Suprapubic skin (tissue), 4 donors: Measurements from ENCODE around the gene QKI. TPM values are rescaled to one million over a fixed set of nuclear protein-coding genes. Genes with fewer than 3 reads are reported as not detected.

ENCODE experiments used
- DNase-seq, 2 donors: peaks; one replicate each; pipeline ENCODE4 v3.0.0-alpha.2; 2019; ENCODE audit warnings: low spot score in 2 of 2
- H3K27ac ChIP-seq: fragments of 200-600 bp; sonication (generic); one replicate; pipeline ENCODE4 v1.5.1; 2019
- H3K27me3 ChIP-seq: fragments of 200-600 bp; sonication (generic); one replicate; pipeline ENCODE4 v1.5.1; 2019
- H3K36me3 ChIP-seq: fragments of 200-600 bp; sonication (generic); one replicate; pipeline ENCODE4 v1.5.1; 2019
- H3K4me1 ChIP-seq: fragments of 200-600 bp; sonication (generic); one replicate; pipeline ENCODE4 v1.5.1; 2019
- H3K4me3 ChIP-seq: fragments of 200-600 bp; sonication (generic); one replicate; pipeline ENCODE4 v1.5.1; 2019; ENCODE audit warnings: mild to moderate bottlenecking
- H3K9me3 ChIP-seq: fragments of 200-600 bp; sonication (generic); one replicate; pipeline ENCODE4 v1.5.1; 2019
- CTCF ChIP-seq, 2 donors: fragments of 200-600 bp in 1 of 2; fragments of 450-650 bp in 1 of 2; sonication (generic) in 1 of 2; IDR thresholded peaks; one replicate each; pipeline ENCODE4 v1.5.1; 2016 to 2019; ENCODE audit warnings: antibody characterized with exemption in 2 of 2, mild to moderate bottlenecking in 1 of 2, moderate library complexity in 1 of 2
- EP300 ChIP-seq: sonication (generic); formaldehyde crosslinking; IDR thresholded peaks from one replicate; pipeline ENCODE4 v1.6.1; 2017; ENCODE audit warnings: antibody characterized with exemption
- POLR2A ChIP-seq, 2 donors: fragments of 450-650 bp; IDR thresholded peaks; one replicate each; pipeline ENCODE4 v1.6.1; 2017; ENCODE audit warnings: antibody characterized with exemption in 2 of 2, mild to moderate bottlenecking in 2 of 2, moderate library complexity in 2 of 2
- POLR2AphosphoS5 ChIP-seq, 3 donors: sonication (generic); formaldehyde crosslinking; IDR thresholded peaks; one replicate each; pipeline ENCODE4 v1.6.1; 2017; ENCODE audit warnings: antibody characterized with exemption in 3 of 3
- WGBS: methylation state at CpG from one replicate; pipeline ENCODE4 v1.1.5; 2018; 5-methylcytosine and 5-hydroxymethylcytosine counted together
- total RNA-seq, 4 donors: library from RNA; depleted of rRNA; stranded (reverse); fragments of >200 nt; gene quantifications; one replicate each; pipeline ENCODE4 v1.1.0, GENCODE V29; 2016

The QKI gene
- total RNA-seq, 4 donors from 2014 or later = 149 to 187 (median 165) TPM

DNA sequence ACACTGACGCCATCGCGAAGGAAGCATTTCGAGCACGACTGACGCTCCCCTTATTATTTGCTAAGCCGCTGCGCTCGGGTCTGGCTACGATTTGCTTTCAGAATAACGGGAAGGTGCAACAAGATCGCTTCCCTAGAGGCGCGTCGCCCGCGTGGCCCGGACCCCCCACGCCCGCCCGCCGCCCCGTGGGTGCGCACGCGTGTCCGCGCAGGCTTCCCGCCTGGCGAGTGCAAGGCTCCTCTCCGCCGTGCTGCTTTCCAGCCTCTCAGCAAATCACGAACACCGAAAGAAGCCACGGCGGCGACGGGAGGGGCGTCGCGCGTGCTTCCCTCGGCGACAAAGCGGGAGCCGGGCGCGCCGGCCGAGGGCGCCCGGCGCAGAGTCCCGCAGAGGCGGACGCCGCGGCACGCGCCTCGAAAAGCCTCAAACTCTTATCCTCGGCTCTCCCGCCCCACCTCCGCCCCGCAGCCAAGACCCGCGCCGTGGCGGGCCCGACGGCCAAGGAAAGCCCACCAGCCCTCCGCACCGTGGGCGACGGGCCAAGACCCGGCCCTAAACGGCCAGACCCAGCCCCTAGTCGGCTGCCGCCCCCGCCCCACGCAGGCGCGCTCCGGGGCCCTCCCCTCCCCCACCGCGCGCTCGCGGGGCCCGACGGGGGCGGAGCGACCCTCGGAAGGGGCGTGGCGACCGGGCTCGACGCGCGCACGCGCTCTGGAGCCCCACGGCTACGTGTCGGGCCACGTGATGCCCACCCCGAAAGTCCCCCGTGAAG is 987 bp upstream of the QKI start:
- TF ChIP-seq POLR2A (IDR thresholded peaks at IDR 0.05) (peak; percentile 11 to 72), POLR2AphosphoS5 (IDR thresholded peaks at IDR 0.05) (peak in 1 of 3 donors; percentile 69), EP300 (no peak), CTCF (IDR thresholded peaks at IDR 0.05) (no peak)
- Histone ChIP-seq H3K36me3 (no peaks in the 10 kb centered on the region), H3K27me3 (no peaks in the 10 kb centered on the region), H3K27ac (peak overlapping the region; percentile 100), H3K9me3 (no peaks in the 10 kb centered on the region), H3K4me3 (peak overlapping the region; percentile 97), H3K4me1 (peaks cover 19% of the 10 kb centered on the region)
- WGBS = 0% methylated on average over 25 of the region's 109 CpGs
- DNase-seq = peak; percentile 90 to 91

DNA sequence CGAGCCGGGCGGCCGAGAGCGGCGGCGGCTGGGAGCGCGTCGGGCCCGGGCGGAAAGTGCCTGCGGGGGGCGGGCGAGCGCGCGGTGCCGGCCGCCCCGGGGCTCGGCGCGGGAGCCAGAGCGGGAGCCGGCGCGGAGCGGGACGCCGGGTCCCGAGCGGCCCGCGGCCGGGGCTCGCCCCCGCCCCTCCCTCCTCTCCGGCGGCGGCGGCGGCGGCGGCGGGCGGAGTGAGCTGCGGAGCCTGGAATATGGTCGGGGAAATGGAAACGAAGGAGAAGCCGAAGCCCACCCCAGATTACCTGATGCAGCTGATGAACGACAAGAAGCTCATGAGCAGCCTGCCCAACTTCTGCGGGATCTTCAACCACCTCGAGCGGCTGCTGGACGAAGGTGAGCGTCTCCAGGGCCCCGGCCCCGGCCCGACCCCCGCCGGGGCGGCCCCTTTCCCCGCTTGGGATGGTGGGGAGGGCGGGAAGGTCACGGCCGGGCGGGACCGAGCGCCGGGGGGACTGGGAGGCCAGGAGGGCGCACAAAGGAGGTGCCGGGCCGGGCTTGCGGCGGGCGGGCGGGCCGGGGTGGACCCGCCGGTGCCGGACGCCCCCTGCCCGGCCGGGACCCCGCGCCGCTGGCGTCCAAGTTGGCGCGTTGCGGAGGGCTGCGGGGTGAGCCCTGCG is 565 bp downstream of the QKI start:
- Histone ChIP-seq H3K9me3 (no peaks in the 10 kb centered on the region), H3K36me3 (no peaks in the 10 kb centered on the region), H3K27me3 (no peaks in the 10 kb centered on the region), H3K27ac (peak overlapping the region; percentile 100), H3K4me1 (peaks cover 33% of the 10 kb centered on the region), H3K4me3 (peak overlapping the region; percentile 97)
- WGBS = 0% methylated on average over 14 of the region's 94 CpGs
- DNase-seq = peak in 1 of 2 donors; percentile 73
- TF ChIP-seq POLR2AphosphoS5 (IDR thresholded peaks at IDR 0.05) (no peak), CTCF (IDR thresholded peaks at IDR 0.05) (no peak), POLR2A (IDR thresholded peaks at IDR 0.05) (no peak), EP300 (no peak)

- Histone ChIP-seq H3K27me3 (no peaks in the 10 kb centered on the region), H3K4me3 (peak overlapping the region; percentile 97), H3K27ac (peak overlapping the region; percentile 100), H3K4me1 (peaks cover 41% of the 10 kb centered on the region), H3K36me3 (no peaks in the 10 kb centered on the region), H3K9me3 (no peaks in the 10 kb centered on the region)
- 1% methylated on average over 35 of the region's 63 CpGs for WGBS
- TF ChIP-seq CTCF (IDR thresholded peaks at IDR 0.05) (no peak), POLR2A (IDR thresholded peaks at IDR 0.05) (peak in 1 of 2 donors; percentile 16)
- peak in 1 of 2 donors; percentile 70 for DNase-seq
These were observed 1.4 kb downstream of the QKI start for GRCh38 chr6:163415620-163416556.

- no peaks in the 10 kb centered on the region for H3K9me3 ChIP-seq
- TF ChIP-seq POLR2A (IDR thresholded peaks at IDR 0.05) (no peak), POLR2AphosphoS5 (IDR thresholded peaks at IDR 0.05) (peak in 1 of 3 donors; percentile 44), CTCF (IDR thresholded peaks at IDR 0.05) (peak; percentile 35 to 48)
- no peaks in the 10 kb centered on the region for H3K36me3 ChIP-seq
- peak overlapping the region; percentile 97 for H3K4me3 ChIP-seq
- no peak for DNase-seq
- peak overlapping the region; percentile 100 for H3K27ac ChIP-seq
- H3K27me3 ChIP-seq = no peaks in the 10 kb centered on the region
- under 1% methylated on average over 11 of the region's 11 CpGs for WGBS
- peaks cover 49% of the 10 kb centered on the region for H3K4me1 ChIP-seq
These were observed 2.2 kb downstream of the QKI start for GRCh38 chr6:163416557-163417253.
